GM19452 (cell line): ENCODE measurements around the gene KRT74.

Source experiments
- ATAC-seq: cut with Tn5 transposase; IDR thresholded peaks from one replicate; pipeline ENCODE4 v1.9.1; 2021; ENCODE audit not compliant: unreplicated experiment

Gene KRT74

DNA sequence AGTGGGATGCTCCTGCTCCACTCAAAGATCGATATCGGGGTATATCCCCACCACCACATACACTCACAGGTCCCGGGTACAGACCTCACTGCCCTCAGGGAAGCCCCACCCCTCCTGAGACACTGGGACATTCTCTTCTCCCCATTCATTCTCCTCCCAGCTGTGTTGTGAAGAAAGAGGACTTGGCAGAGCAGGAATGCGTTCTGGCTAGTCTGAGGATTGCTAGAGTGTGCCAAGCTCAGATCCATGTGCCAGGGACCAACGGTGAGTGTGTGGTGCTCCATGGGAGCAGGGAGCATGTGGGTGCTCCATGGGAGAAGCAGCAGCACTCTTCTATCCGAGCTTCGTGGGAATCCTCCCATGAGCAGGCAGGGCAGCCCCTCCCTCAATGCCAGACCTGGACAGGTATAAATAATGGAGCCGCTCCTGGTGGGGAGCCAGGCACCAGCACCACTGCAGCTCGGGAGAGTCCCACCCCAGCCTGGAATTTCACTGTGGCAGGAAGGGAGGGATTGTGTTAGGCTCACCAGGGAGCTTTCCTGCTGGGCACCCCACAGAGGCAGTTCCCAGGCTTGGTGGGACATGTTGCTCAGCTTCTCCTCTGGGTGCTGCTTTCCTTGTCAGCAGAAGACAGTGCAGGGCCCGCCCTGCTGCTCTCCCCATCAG is 51.2 kb downstream of the KRT74 start:
- ATAC-seq = no peak

GRCh38 chr12:52521568-52522266 is 51.9 kb downstream of the KRT74 start:
- no peak for ATAC-seq

DNA sequence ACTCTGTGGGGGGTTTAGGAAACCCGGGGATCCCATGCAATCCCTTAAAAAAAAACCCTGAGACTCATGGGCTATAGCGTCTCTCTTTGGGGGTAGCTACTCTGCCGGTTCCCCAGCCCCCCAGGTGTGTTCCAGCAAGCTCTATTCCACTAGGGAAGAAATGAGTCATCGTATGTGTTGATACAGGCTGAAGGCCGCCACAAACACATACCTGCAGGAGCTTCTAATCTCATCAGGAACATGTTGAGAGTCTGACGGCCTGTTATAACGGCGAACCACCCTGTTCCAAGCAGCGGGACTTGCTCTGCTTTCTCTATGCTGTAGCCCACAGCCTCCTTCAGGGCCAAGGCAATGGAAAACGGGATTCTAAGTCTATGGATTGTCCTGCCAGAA is 52.5 kb downstream of the KRT74 start:
- ATAC-seq = no peak

DNA sequence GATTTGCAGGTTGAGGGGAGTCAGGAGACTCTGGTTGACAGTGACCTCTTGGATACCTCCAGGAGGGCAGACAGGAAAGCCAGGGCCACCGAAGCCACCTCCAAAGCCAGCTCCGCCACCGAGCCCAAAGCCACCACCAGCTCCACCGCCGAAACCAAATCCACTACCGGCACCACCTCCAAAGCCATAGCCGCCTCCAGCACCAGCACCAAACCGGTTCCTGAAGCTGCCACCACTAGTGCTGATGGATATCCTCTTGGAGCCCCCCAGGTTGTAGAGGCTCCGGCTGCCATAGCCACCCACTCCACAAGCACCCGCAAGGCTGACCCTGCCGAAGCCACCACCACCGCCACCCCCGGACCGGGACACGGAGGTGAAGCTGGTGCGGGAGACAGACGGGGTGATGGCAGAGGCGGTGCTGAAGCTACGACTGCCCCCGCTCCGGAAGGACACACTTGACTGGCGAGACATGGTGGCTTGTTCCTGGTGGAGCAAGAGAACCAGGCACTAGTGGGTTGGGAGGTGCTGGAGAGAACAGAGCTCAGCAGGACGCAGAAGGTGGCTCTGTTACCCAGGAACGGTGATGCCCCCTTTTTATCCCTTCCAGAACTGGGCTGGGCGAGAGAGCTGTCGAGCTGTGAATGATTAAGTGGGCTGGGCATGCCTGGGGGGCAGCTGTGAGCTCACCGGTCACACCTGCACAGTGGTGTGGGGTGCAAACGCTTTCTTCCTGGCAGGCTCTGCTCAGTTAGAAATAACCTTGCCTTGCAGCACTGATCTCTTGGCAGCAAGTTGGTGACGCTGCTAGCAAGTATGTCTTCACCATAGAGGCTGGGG is 53.6 kb downstream of the KRT74 start, which contains the start of gene KRT5:
Gene KRT5 (minus strand): TSS at position 569 of the 837 bp plus-strand sequence. CDS start 98 bp downstream, at position 471.
- no peak for ATAC-seq

- ATAC-seq = no peak
Observed at GRCh38 chr12:52519387-52519703, 54.3 kb downstream of the KRT74 start.

- no peak for ATAC-seq
Observed at GRCh38 chr12:52518574-52519386, 54.9 kb downstream of the KRT74 start.

DNA sequence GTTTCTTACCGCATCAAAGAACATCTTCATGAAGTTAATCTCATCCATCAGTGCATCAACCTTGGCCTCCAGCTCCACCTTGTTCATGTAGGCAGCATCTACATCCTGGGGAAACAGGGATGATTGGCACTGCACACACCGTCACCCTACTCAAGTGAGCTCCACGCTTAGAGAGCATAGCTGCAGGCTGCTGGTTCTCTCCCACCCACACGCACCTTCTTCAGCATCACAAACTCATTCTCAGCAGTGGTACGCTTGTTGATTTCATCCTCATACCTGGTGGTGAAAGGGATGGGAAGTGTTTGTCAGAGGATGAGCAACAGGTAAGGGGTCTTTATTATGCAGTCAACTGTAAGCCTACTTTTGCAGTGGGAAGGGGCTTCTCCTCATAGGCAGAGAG is 55.8 kb downstream of the KRT74 start:
- no peak for ATAC-seq

DNA sequence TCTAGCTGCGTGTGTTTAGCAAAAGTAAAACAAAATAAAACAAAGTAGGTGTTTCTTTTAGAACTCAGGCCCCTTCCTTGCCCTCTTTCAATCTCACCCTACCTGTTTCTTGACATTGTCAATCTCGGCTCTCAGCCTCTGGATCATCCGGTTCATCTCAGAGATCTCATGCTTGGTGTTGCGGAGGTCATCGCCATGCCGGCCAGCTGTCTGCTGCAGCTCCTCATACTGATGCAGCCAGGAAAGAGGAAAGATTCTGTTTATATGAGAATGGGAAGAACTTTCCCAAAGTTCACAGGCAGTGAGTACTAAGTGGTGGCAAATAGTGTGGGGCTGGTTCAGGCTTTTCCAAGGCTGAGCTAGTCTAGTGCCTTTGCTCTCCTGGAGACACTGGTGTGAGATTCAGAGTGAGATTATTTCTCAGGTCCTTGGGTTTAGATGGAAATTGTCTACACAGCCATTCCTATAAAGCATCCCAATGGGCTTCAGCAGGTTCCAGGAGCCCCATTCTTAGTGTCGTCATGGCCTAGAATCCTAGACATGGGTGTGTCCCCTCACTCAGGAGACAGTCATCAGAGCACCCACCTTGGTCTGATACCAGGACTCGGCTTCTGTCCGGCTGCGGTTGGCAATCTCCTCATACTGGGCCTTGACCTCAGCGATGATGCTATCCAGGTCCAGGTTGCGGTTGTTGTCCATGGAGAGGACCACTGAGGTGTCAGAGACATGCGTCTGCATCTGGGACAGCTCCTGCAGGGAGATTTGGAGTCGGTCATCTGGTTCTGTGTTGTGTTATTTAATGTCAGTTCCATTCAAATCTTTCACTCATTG is 56.4 kb downstream of the KRT74 start:
- no peak for ATAC-seq

DNA sequence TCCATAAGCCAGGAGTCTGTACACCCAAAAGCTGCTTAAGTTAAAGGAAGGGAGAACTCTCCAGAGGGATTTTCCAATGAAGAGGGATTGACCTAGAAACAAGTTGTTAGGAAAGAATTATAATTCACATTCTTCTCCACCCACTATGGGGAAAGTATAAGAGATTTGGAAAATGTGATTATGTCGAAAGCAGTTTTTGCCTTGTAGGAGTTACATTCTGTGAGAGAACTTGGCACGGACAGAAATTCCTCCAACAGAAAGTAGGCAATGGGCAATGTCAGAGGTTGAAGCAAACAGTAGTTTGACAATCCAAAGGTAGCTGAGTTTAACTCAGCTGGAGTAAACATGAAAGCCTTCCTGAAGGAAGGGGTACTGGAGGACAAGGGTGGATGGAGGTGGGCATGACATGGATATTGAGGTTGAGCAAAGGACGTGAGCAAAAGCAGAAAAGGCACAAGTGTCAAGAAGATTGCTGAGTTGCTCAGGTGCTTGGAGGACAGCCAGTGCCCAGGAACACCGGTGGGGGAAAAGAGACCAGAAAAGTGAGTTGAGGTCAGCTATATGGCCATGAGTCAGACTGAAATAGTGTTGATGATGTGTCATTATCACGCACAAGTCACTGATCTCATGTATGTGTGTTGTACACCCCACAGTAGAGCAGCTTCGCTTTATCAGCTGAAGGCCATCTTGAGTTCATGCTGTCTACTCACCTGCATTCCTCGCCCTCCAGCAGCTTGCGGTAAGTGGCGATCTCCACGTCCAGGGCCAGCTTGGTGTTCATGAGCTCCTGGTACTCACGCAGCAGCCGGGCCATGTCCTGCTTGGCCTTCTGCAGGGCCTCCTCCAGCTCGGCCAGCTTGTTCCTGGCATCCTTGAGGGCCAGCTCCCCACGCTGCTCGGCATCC is 57.5 kb downstream of the KRT74 start:
- ATAC-seq = no peak
